NCI-H2107 treated with DMSO at 0.1 percent for 48 hours (cell line): ENCODE data around the gene PLCL1.

ENCODE experiments used
- DNase-seq: peaks from one replicate; lab custom pipeline; 2025; ENCODE audit not compliant: unreplicated experiment; lab: John Stamatoyannopoulos, UW

Gene PLCL1

GRCh38 chr2:197949224-197949623 is 144.8 kb downstream of the PLCL1 start:
- DNase-seq: no peak

GRCh38 chr2:197950006-197950405 is 145.6 kb downstream of the PLCL1 start:
- no peak for DNase-seq

GRCh38 chr2:197950724-197951123 is 146.3 kb downstream of the PLCL1 start:
- DNase-seq: no peak

GRCh38 chr2:197952540-197953202 is 148.3 kb downstream of the PLCL1 start:
- no peak for DNase-seq

- DNase-seq: no peak
These were observed 149.9 kb downstream of the PLCL1 start for GRCh38 chr2:197954328-197954727.

- DNase-seq: no peak
These were observed 154.3 kb downstream of the PLCL1 start for GRCh38 chr2:197958592-197959150.

GRCh38 chr2:197959383-197959782 is 155.0 kb downstream of the PLCL1 start:
- no peak for DNase-seq

GRCh38 chr2:197960786-197961185 is 156.4 kb downstream of the PLCL1 start:
- no peak for DNase-seq

GRCh38 chr2:197964720-197965119 is 160.3 kb downstream of the PLCL1 start:
- no peak for DNase-seq

- no peak for DNase-seq
These were observed 161.4 kb downstream of the PLCL1 start for GRCh38 chr2:197965756-197966155.

GRCh38 chr2:197969391-197969893 is 165.0 kb downstream of the PLCL1 start:
- DNase-seq: no peak

GRCh38 chr2:197972061-197972460 is 167.7 kb downstream of the PLCL1 start:
- DNase-seq: no peak

GRCh38 chr2:197972587-197972986 is 168.2 kb downstream of the PLCL1 start:
- DNase-seq: no peak

GRCh38 chr2:197973772-197974171 is 169.4 kb downstream of the PLCL1 start:
- DNase-seq: no peak

- no peak for DNase-seq
These were observed 171.6 kb downstream of the PLCL1 start for GRCh38 chr2:197975931-197976519.

GRCh38 chr2:197978971-197979370 is 174.6 kb downstream of the PLCL1 start:
- DNase-seq: no peak

- DNase-seq: no peak
These were observed 178.2 kb downstream of the PLCL1 start for GRCh38 chr2:197982565-197982964.

- DNase-seq: no peak
These were observed 180.7 kb downstream of the PLCL1 start for GRCh38 chr2:197985029-197985638.

- no peak for DNase-seq
These were observed 182.6 kb downstream of the PLCL1 start for GRCh38 chr2:197986977-197987376.

- no peak for DNase-seq
These were observed 186.0 kb downstream of the PLCL1 start for GRCh38 chr2:197990356-197990755.

GRCh38 chr2:197992482-197993133 is 188.2 kb downstream of the PLCL1 start:
- no peak for DNase-seq
